NCI-H1930 (cell line): Measurements from ENCODE around the gene SIDT2.
"Not testable (repeated sequence)": the region's sequence is repeated elsewhere in the genome, so short reads cannot be mapped to it uniquely, and the experiment has no call there.

ENCODE experiments used
- DNase-seq, 2 experiments: peaks; one replicate each; lab custom pipeline; 2025; lab: John Stamatoyannopoulos, UW

SIDT2 gene

GRCh38 chr11:117178210-117179034 lies at the start of gene SIDT2:
Gene SIDT2, plus strand, starts transcription at chr11:117178743. Its CDS starts 521 bp downstream, at chr11:117179264.
- peak; percentile 83 to 90 for DNase-seq

GRCh38 chr11:117130396-117130795 lies 48.1 kb upstream of the SIDT2 start:
- DNase-seq, result not testable (repeated sequence)

GRCh38 chr11:117130879-117131278 lies 47.7 kb upstream of the SIDT2 start:
- no peak for DNase-seq

- DNase-seq, result no peak
Observed at GRCh38 chr11:117134431-117134830, 44.1 kb upstream of the SIDT2 start.

- not testable (repeated sequence) for DNase-seq
Observed at GRCh38 chr11:117134979-117135378, 43.6 kb upstream of the SIDT2 start.

- not testable (repeated sequence) for DNase-seq
Observed at GRCh38 chr11:117137223-117138086, 41.1 kb upstream of the SIDT2 start.

- DNase-seq, result peak; percentile 15 to 35
Observed at GRCh38 chr11:117143390-117143789, 35.2 kb upstream of the SIDT2 start.

GRCh38 chr11:117143871-117144476 lies 34.6 kb upstream of the SIDT2 start, which contains the start of gene PAFAH1B2:
Gene PAFAH1B2, plus strand, starts transcription at chr11:117144287. Its CDS starts 8,161 bp downstream, at chr11:117152448.
- DNase-seq, result peak; percentile 85 to 89

- peak; percentile 30 to 50 for DNase-seq
Observed at GRCh38 chr11:117144477-117145392, 33.8 kb upstream of the SIDT2 start.

- no peak for DNase-seq
Observed at GRCh38 chr11:117145393-117145761, 33.2 kb upstream of the SIDT2 start.

GRCh38 chr11:117146521-117146920 lies 32.0 kb upstream of the SIDT2 start:
- no peak for DNase-seq

GRCh38 chr11:117152066-117152465 lies 26.5 kb upstream of the SIDT2 start:
- no peak for DNase-seq

GRCh38 chr11:117154468-117154867 lies 24.1 kb upstream of the SIDT2 start:
- no peak for DNase-seq

GRCh38 chr11:117157507-117157906 lies 21.0 kb upstream of the SIDT2 start:
- DNase-seq, result no peak

GRCh38 chr11:117159892-117160291 lies 18.7 kb upstream of the SIDT2 start:
- DNase-seq, result no peak

- DNase-seq, result no peak
Observed at GRCh38 chr11:117160826-117161225, 17.7 kb upstream of the SIDT2 start.

GRCh38 chr11:117166491-117166890 lies 12.1 kb upstream of the SIDT2 start:
- no peak for DNase-seq

GRCh38 chr11:117169736-117170135 lies 8.8 kb upstream of the SIDT2 start:
- no peak for DNase-seq

GRCh38 chr11:117170210-117170609 lies 8.3 kb upstream of the SIDT2 start:
- no peak for DNase-seq

GRCh38 chr11:117171007-117171403 lies 7.5 kb upstream of the SIDT2 start:
- DNase-seq, result no peak

- no peak for DNase-seq
Observed at GRCh38 chr11:117171404-117172061, 7.0 kb upstream of the SIDT2 start.
